Hepatocyte (in vitro differentiated cells): ENCODE data around the gene TBX15. TPM values are rescaled to one million over a fixed set of nuclear protein-coding genes. Genes with fewer than 3 reads are reported as not detected.

ENCODE experiments used
- DNase-seq: peaks from one replicate; pipeline ENCODE4 v3.0.0-alpha.2; 2016; ENCODE audit warnings: low spot score
- H2AFZ ChIP-seq: fragments of 200-600 bp; sonication (generic); 2 replicates; pipeline ENCODE4 v1.6.0; 2016; ENCODE audit warnings: antibody characterized with exemption, mild to moderate bottlenecking
- H3K27ac ChIP-seq: fragments of 200-600 bp; sonication (generic); 2 replicates; pipeline ENCODE4 v1.5.1; 2016; ENCODE audit warnings: mild to moderate bottlenecking
- H3K27me3 ChIP-seq: fragments of 200-600 bp; sonication (generic); 2 replicates; pipeline ENCODE4 v1.6.1; 2016
- H3K36me3 ChIP-seq: fragments of 200-600 bp; sonication (generic); replicated peaks from 2 replicates; pipeline ENCODE4 v1.5.1; 2016; ENCODE audit warnings: low read depth; ENCODE audit not compliant: insufficient read depth
- H3K4me1 ChIP-seq: fragments of 200-600 bp; sonication (generic); 2 replicates; pipeline ENCODE4 v1.5.1; 2016; ENCODE audit warnings: mild to moderate bottlenecking, moderate library complexity; ENCODE audit not compliant: insufficient read depth
- H3K4me2 ChIP-seq: fragments of 200-600 bp; sonication (generic); 2 replicates; pipeline ENCODE4 v1.6.0; 2016
- H3K4me3 ChIP-seq: fragments of 200-600 bp; sonication (generic); 2 replicates; pipeline ENCODE4 v1.5.1; 2016; ENCODE audit warnings: mild to moderate bottlenecking
- H3K79me2 ChIP-seq: fragments of 200-600 bp; sonication (generic); 2 replicates; pipeline ENCODE4 v1.6.0; 2017; ENCODE audit warnings: mild to moderate bottlenecking
- H3K9me2 ChIP-seq: fragments of 200-600 bp; sonication (generic); replicated peaks from 2 replicates; pipeline ENCODE4 v1.6.0; 2017; ENCODE audit warnings: mild to moderate bottlenecking; ENCODE audit not compliant: insufficient read depth
- H3K9me3 ChIP-seq: fragments of 200-600 bp; sonication (generic); 2 replicates; pipeline ENCODE4 v1.5.1; 2016; ENCODE audit warnings: low read depth, mild to moderate bottlenecking
- H4K20me1 ChIP-seq: fragments of 200-600 bp; sonication (generic); 2 replicates; pipeline ENCODE4 v1.6.0; 2016; ENCODE audit warnings: mild to moderate bottlenecking; ENCODE audit not compliant: insufficient read depth, poor library complexity, severe bottlenecking
- EZH2 ChIP-seq: fragments of 200-600 bp; sonication (generic); IDR thresholded peaks from 2 replicates; pipeline ENCODE4 v1.6.1; 2016; ENCODE audit warnings: antibody characterized with exemption, mild to moderate bottlenecking, borderline replicate concordance
- EZH2phosphoT487 ChIP-seq: fragments of 200-600 bp; sonication (generic); IDR thresholded peaks from one replicate; pipeline ENCODE4 v1.6.1; 2018; ENCODE audit warnings: antibody characterized with exemption, mild to moderate bottlenecking, low read depth, moderate library complexity; ENCODE audit not compliant: unreplicated experiment, severe bottlenecking
- WGBS: methylation state at CpG from one replicate; pipeline ENCODE4 v1.1.6; 2016; ENCODE audit warnings: low lambda C conversion rate; ENCODE audit errors: missing lambda C conversion rate; 5-methylcytosine and 5-hydroxymethylcytosine counted together
- polyA plus RNA-seq: library from polyadenylated mRNA; unstranded; fragments of >200 nt; fragmentation: Nextera tagmentation; extraction: Ambion mirVana; gene quantifications from 2 replicates; pipeline ENCODE4 v1.2.1, GENCODE V29; 2016
- total RNA-seq: library from RNA; depleted of rRNA; stranded (reverse); fragments of >200 nt; gene quantifications from 2 replicates; pipeline ENCODE4 v1.2.3, GENCODE V29; 2014
- TF ChIP-seq, protein P1 (sequence below): fragments of 200-600 bp; sonication (generic); IDR thresholded peaks from 2 replicates; pipeline ENCODE4 v1.5.1; 2016; ENCODE audit warnings: antibody characterized with exemption, mild to moderate bottlenecking; ENCODE audit not compliant: poor library complexity

TBX15 gene
- total and polyA plus RNA-seq, 2 experiments from 2014 or later: 1.6 to 3.8 TPM

GRCh38 chr1:119027759-119028158 is 39.6 kb upstream of the TBX15 start:
- no peak overlapping the region for H3K4me3 ChIP-seq
- H3K4me1 ChIP-seq: no peaks in the 10 kb centered on the region
- no peaks in the 10 kb centered on the region for H3K9me2 ChIP-seq
- H3K4me2 ChIP-seq: no peak overlapping the region
- H4K20me1 ChIP-seq: no peaks in the 10 kb centered on the region
- no peak overlapping the region for H3K27ac ChIP-seq
- TF ChIP-seq, protein P1, sequence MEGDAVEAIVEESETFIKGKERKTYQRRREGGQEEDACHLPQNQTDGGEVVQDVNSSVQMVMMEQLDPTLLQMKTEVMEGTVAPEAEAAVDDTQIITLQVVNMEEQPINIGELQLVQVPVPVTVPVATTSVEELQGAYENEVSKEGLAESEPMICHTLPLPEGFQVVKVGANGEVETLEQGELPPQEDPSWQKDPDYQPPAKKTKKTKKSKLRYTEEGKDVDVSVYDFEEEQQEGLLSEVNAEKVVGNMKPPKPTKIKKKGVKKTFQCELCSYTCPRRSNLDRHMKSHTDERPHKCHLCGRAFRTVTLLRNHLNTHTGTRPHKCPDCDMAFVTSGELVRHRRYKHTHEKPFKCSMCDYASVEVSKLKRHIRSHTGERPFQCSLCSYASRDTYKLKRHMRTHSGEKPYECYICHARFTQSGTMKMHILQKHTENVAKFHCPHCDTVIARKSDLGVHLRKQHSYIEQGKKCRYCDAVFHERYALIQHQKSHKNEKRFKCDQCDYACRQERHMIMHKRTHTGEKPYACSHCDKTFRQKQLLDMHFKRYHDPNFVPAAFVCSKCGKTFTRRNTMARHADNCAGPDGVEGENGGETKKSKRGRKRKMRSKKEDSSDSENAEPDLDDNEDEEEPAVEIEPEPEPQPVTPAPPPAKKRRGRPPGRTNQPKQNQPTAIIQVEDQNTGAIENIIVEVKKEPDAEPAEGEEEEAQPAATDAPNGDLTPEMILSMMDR: no peak
- TF ChIP-seq EZH2: no peak
- no peaks in the 10 kb centered on the region for H3K9me3 ChIP-seq
- H3K79me2 ChIP-seq: no peaks in the 10 kb centered on the region
- no peaks in the 10 kb centered on the region for H3K36me3 ChIP-seq
- no peak for DNase-seq
- no peak overlapping the region for H2AFZ ChIP-seq
- no peaks in the 10 kb centered on the region for H3K27me3 ChIP-seq
- WGBS: 85% methylated on average over 1 of the region's 1 CpG

DNA sequence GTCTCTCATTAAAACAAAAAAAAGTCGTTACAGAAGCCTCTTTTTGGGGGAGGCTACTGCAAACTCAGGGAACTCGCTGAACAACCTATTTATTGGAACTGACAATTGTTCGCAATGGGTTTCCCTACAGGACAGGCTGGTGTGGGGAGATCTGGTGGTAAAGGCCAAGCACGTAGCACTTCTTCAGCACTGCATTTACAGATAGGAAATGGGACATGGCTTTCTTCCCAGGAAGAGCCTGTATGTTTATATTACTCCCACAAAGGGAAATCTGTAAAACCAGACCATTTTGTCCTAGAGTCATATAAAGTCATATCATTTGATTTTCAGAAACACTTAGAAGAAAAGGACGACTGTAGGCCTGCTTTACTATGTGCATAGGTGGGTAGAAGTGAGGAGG is 38.8 kb upstream of the TBX15 start:
- WGBS: 85% methylated on average over 5 of the region's 5 CpGs
- no peak overlapping the region for H3K27ac ChIP-seq
- H3K4me1 ChIP-seq: no peaks in the 10 kb centered on the region
- H3K9me3 ChIP-seq: no peaks in the 10 kb centered on the region
- no peaks in the 10 kb centered on the region for H3K9me2 ChIP-seq
- no peak overlapping the region for H2AFZ ChIP-seq
- no peak for DNase-seq
- no peaks in the 10 kb centered on the region for H3K27me3 ChIP-seq
- H3K4me2 ChIP-seq: no peak overlapping the region
- no peak for TF ChIP-seq EZH2phosphoT487
- no peaks in the 10 kb centered on the region for H3K79me2 ChIP-seq
- H3K4me3 ChIP-seq: no peak overlapping the region
- H3K36me3 ChIP-seq: no peaks in the 10 kb centered on the region
- H4K20me1 ChIP-seq: no peaks in the 10 kb centered on the region

- Histone ChIP-seq H3K4me1 (no peaks in the 10 kb centered on the region), H3K27ac (peak overlapping the region; percentile 20), H3K36me3 (no peaks in the 10 kb centered on the region), H3K79me2 (no peaks in the 10 kb centered on the region), H3K27me3 (peaks cover 3% of the 10 kb centered on the region), H3K4me2 (no peak overlapping the region), H2AFZ (no peak overlapping the region), H3K4me3 (no peak overlapping the region), H3K9me2 (no peaks in the 10 kb centered on the region), H3K9me3 (no peaks in the 10 kb centered on the region), H4K20me1 (no peaks in the 10 kb centered on the region)
- WGBS: 72% methylated on average over 2 of the region's 2 CpGs
- no peak for DNase-seq
- TF ChIP-seq, protein P1: no peak
- TF ChIP-seq EZH2phosphoT487: no peak
- no peak for TF ChIP-seq EZH2
Measured at GRCh38 chr1:119015547-119015946, 27.4 kb upstream of the TBX15 start.

GRCh38 chr1:119012383-119012782 is 24.2 kb upstream of the TBX15 start:
- no peak for TF ChIP-seq EZH2
- no peak for TF ChIP-seq EZH2phosphoT487
- TF ChIP-seq, protein P1: no peak
- Histone ChIP-seq H3K79me2 (no peaks in the 10 kb centered on the region), H3K27me3 (peaks cover 26% of the 10 kb centered on the region), H3K4me3 (no peak overlapping the region), H2AFZ (no peak overlapping the region), H3K9me3 (no peaks in the 10 kb centered on the region), H3K9me2 (no peaks in the 10 kb centered on the region), H4K20me1 (no peaks in the 10 kb centered on the region), H3K36me3 (no peaks in the 10 kb centered on the region), H3K4me2 (no peak overlapping the region), H3K27ac (no peak overlapping the region), H3K4me1 (no peaks in the 10 kb centered on the region)
- 78% methylated on average over 5 of the region's 5 CpGs for WGBS
- no peak for DNase-seq
